AG04450 (cell line): Measurements from ENCODE around the gene GOLGA1. TPM values are rescaled to one million over a fixed set of nuclear protein-coding genes. Genes with fewer than 3 reads are reported as not detected.
"Not testable (repeated sequence)": the region's sequence is repeated elsewhere in the genome, so short reads cannot be mapped to it uniquely, and the experiment has no call there.

Experiments used
- CTCF ChIA-PET: fragments of 300-600, 350-600 bp; formaldehyde crosslinking; extraction: SDS; loops from one replicate; lab custom pipeline; 2022; ENCODE audit warnings: antibody characterized with exemption, inconsistent platforms; lab: Charles Lee
- POLR2A ChIA-PET: fragments of 350-600 bp; formaldehyde crosslinking; extraction: SDS; loops from one replicate; lab custom pipeline; 2021; ENCODE audit warnings: antibody characterized with exemption, inconsistent platforms; lab: Yijun Ruan, JAX
- DNase-seq: peaks from one replicate; pipeline ENCODE4 v3.0.0-alpha.2; 2011; ENCODE audit warnings: low read depth, low spot score
- H3K27ac ChIP-seq: one replicate; pipeline ENCODE4 v1.5.1; 2012; ENCODE audit warnings: low read depth, low read length, control low read depth
- H3K27me3 ChIP-seq: one replicate; pipeline ENCODE4 v1.6.0; 2012; ENCODE audit warnings: low read length; ENCODE audit not compliant: control insufficient read depth, insufficient read depth
- H3K4me3 ChIP-seq: 2 replicates; pipeline ENCODE4 v1.5.1; 2011; ENCODE audit warnings: mild to moderate bottlenecking, low read depth, low read length, control low read depth
- H3K9me3 ChIP-seq: 2 replicates; pipeline ENCODE4 v1.5.1; 2012; ENCODE audit warnings: low read length; ENCODE audit not compliant: control insufficient read depth, insufficient read depth
- polyA plus RNA-seq: library from polyadenylated mRNA; depleted of rRNA; stranded (reverse); fragments of >200 nt; gene quantifications from 2 replicates; pipeline ENCODE4 v1.2.3, GENCODE V29; 2011
- TF ChIP-seq, protein P1 (sequence below): IDR thresholded peaks from 2 replicates; pipeline ENCODE4 v1.5.1; 2011; ENCODE audit warnings: low read depth, low read length, control low read depth, inconsistent platforms

GOLGA1 gene
- polyA plus RNA-seq, 1 experiment: 13.1 TPM

DNA sequence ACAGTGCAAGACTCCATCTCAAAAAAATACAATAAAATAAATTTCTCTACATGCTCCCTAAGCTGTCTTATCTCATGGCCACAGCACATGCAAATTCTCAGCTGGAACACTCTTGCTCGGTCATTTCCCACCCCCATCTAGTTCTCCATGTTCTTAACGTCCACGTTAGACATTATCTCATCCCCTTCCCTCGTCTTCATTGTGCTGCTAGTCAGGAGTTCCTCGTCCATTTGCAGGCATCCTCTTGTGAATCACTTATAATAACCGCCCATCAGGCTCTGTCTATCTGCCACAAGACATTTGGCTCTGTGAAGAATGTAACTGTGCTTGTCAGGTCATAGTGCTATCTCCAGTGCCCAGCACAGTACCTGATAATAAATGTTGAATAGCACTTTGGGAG is 32.9 kb upstream of the GOLGA1 start:
- no peaks in the 10 kb centered on the region for H3K27me3 ChIP-seq
- no peak overlapping the region for H3K4me3 ChIP-seq
- DNase-seq: no peak
- H3K9me3 ChIP-seq: no peaks in the 10 kb centered on the region
- TF ChIP-seq, protein P1, sequence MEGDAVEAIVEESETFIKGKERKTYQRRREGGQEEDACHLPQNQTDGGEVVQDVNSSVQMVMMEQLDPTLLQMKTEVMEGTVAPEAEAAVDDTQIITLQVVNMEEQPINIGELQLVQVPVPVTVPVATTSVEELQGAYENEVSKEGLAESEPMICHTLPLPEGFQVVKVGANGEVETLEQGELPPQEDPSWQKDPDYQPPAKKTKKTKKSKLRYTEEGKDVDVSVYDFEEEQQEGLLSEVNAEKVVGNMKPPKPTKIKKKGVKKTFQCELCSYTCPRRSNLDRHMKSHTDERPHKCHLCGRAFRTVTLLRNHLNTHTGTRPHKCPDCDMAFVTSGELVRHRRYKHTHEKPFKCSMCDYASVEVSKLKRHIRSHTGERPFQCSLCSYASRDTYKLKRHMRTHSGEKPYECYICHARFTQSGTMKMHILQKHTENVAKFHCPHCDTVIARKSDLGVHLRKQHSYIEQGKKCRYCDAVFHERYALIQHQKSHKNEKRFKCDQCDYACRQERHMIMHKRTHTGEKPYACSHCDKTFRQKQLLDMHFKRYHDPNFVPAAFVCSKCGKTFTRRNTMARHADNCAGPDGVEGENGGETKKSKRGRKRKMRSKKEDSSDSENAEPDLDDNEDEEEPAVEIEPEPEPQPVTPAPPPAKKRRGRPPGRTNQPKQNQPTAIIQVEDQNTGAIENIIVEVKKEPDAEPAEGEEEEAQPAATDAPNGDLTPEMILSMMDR: no peak
- CTCF ChIA-PET: no interaction called here
- POLR2A ChIA-PET: no interaction called here
- H3K27ac ChIP-seq: no peak overlapping the region

- Histone ChIP-seq H3K27me3 (no peaks in the 10 kb centered on the region), H3K27ac (no peak overlapping the region), H3K4me3 (no peak overlapping the region), H3K9me3 (no peaks in the 10 kb centered on the region)
- DNase-seq: no peak
- CTCF ChIA-PET: no interaction called here
- TF ChIP-seq, protein P1: no peak
- POLR2A ChIA-PET: no interaction called here
These were observed 31.4 kb upstream of the GOLGA1 start for GRCh38 chr9:124972241-124972770.

- ChIA-PET POLR2A (no interaction called here), CTCF (interaction anchor here (0.6 kb wide), 1 partner anchor 48 kb away, joined by 4 read pairs; no protein-coding TSS in a partner anchor)
- TF ChIP-seq, protein P1: no peak
- Histone ChIP-seq H3K4me3 (no peak overlapping the region), H3K27ac (no peak overlapping the region), H3K27me3 (no peaks in the 10 kb centered on the region), H3K9me3 (no peaks in the 10 kb centered on the region)
- no peak for DNase-seq
These were observed 28.5 kb upstream of the GOLGA1 start for GRCh38 chr9:124969401-124969800.

GRCh38 chr9:124968238-124968637 is 27.4 kb upstream of the GOLGA1 start:
- Histone ChIP-seq H3K27me3 (no peaks in the 10 kb centered on the region), H3K27ac (no peak overlapping the region), H3K4me3 (no peak overlapping the region), H3K9me3 (no peaks in the 10 kb centered on the region)
- DNase-seq: no peak
- ChIA-PET CTCF (no interaction called here), POLR2A (no interaction called here)
- TF ChIP-seq, protein P1: no peak

GRCh38 chr9:124965775-124966568 is 25.1 kb upstream of the GOLGA1 start:
- H3K27ac ChIP-seq, DNase-seq, CTCF ChIA-PET, H3K4me3 ChIP-seq, H3K27me3 ChIP-seq, H3K9me3 ChIP-seq: not testable (repeated sequence)
- POLR2A ChIA-PET: interaction anchor here (0.6 to 0.8 kb wide), 2 partner anchors 234 to 275 kb away, joined by 3 to 7 read pairs; partner anchors contain the start of gene HSPA5
